GM12878 (cell line): ENCODE measurements around the gene C1orf74. TPM values are rescaled to one million over a fixed set of nuclear protein-coding genes. Genes with fewer than 3 reads are reported as not detected.

Experiments used
- ATAC-seq: fragments of 200-7000 bp; cut with Tn5 transposase; 3 replicates; pipeline ENCODE4 v1.9.1; 2020; ENCODE audit warnings: mild to moderate bottlenecking, moderate library complexity
- BruUV-seq: library from RNA; stranded (reverse); fragments of 400-500 nt; replicated peaks from 2 replicates; lab custom pipeline; 2021; lab: Mats Ljungman, UMichigan
- CTCF ChIA-PET: fragments of 300-600 bp; sonication (Branson Sonifier 250); formaldehyde crosslinking; extraction: SDS; loops from one replicate; lab custom pipeline; 2021; ENCODE audit warnings: inconsistent platforms; lab: Yijun Ruan, JAX
- POLR2A ChIA-PET: fragments of 350-600 bp; formaldehyde crosslinking; extraction: SDS; loops from one replicate; lab custom pipeline; 2021; ENCODE audit warnings: inconsistent platforms; lab: Charles Lee
- RAD21 ChIA-PET: fragments of 300-600 bp; sonication (Branson Sonifier 250); formaldehyde crosslinking; loops from one replicate; lab custom pipeline; 2023; ENCODE audit warnings: antibody characterized with exemption; ENCODE audit not compliant: unreplicated experiment; lab: Charles Lee
- SMC1A ChIA-PET: fragments of 300-600 bp; sonication (Branson Sonifier 250); formaldehyde crosslinking; loops from one replicate; lab custom pipeline; 2023; ENCODE audit not compliant: unreplicated experiment, uncharacterized antibody; lab: Charles Lee
- DNase-seq: peaks from one replicate; pipeline ENCODE4 v3.0.0-alpha.2; 2011; ENCODE audit warnings: low read depth, low spot score
- FAIRE-seq: peaks from 3 replicates; lab custom pipeline; 2011; peaks lifted over from hg19 to GRCh38; lab: Jason Lieb, UNC
- H2AFZ ChIP-seq: 2 replicates; pipeline ENCODE4 v1.6.0; 2011; ENCODE audit warnings: low read depth, low read length, control low read depth; ENCODE audit not compliant: control insufficient read depth
- H3K27ac ChIP-seq: 2 replicates; pipeline ENCODE4 v1.5.1; 2011; ENCODE audit warnings: control low read depth; ENCODE audit not compliant: control insufficient read depth, insufficient read depth
- H3K27me3 ChIP-seq, 2 experiments: replicated peaks in 1 of 2; 2 replicates each; pipeline versions ENCODE4 v1.6.0 to v1.6.1; 2011; ENCODE audit warnings: low read length in 1 of 2; ENCODE audit not compliant: control insufficient read depth in 2 of 2, insufficient read depth in 2 of 2
- H3K36me3 ChIP-seq, 2 experiments: 2 replicates each; pipeline ENCODE4 v1.5.1; 2011; ENCODE audit warnings: low read length in 1 of 2; ENCODE audit not compliant: control insufficient read depth in 2 of 2, insufficient read depth in 2 of 2
- H3K4me1 ChIP-seq: 2 replicates; pipeline ENCODE4 v1.6.1; 2011; ENCODE audit warnings: mild to moderate bottlenecking, low read length, moderate library complexity, mixed read lengths; ENCODE audit not compliant: control insufficient read depth, insufficient read depth
- H3K4me2 ChIP-seq: 2 replicates; pipeline ENCODE4 v1.6.0; 2011; ENCODE audit warnings: control low read depth; ENCODE audit not compliant: control insufficient read depth, insufficient read depth
- H3K4me3 ChIP-seq: fragments of 200-600 bp; sonication (generic); 2 replicates; pipeline ENCODE4 v1.5.1; 2016
- H3K79me2 ChIP-seq: 2 replicates; pipeline ENCODE4 v1.6.0; 2011; ENCODE audit warnings: low read length; ENCODE audit not compliant: control insufficient read depth, insufficient read depth
- H3K9ac ChIP-seq: 2 replicates; pipeline ENCODE4 v1.8.0; 2011; ENCODE audit warnings: low read length, control low read depth, mixed read lengths; ENCODE audit not compliant: control insufficient read depth, insufficient read depth
- H3K9me3 ChIP-seq: replicated peaks from 3 replicates; pipeline ENCODE4 v1.5.1; 2011; ENCODE audit warnings: mild to moderate bottlenecking, low read length; ENCODE audit not compliant: control insufficient read depth, insufficient read depth
- H4K20me1 ChIP-seq: 2 replicates; pipeline ENCODE4 v1.6.0; 2011; ENCODE audit not compliant: control insufficient read depth, insufficient read depth
- CBFB ChIP-seq: IDR thresholded peaks from 2 replicates; pipeline ENCODE4 v1.6.1; 2016; ENCODE audit warnings: antibody characterized with exemption, low read depth
- EGR1 ChIP-seq, 2 experiments: IDR thresholded peaks; 1 replicate in 1 of 2; 2 replicates in 1 of 2; pipeline ENCODE4 v1.6.1; 2011 to 2012; ENCODE audit warnings: low read depth in 2 of 2, low read length in 2 of 2, borderline replicate concordance in 1 of 2, mild to moderate bottlenecking in 1 of 2, moderate library complexity in 1 of 2
- EZH2 ChIP-seq: IDR thresholded peaks from 2 replicates; pipeline ENCODE4 v1.6.1; 2012; ENCODE audit warnings: low read depth, mild to moderate bottlenecking, control low read depth, inconsistent platforms, low read length, borderline replicate concordance; ENCODE audit not compliant: control insufficient read depth
- RB1 ChIP-seq: fragments of 450-650 bp; formaldehyde crosslinking; IDR thresholded peaks from 2 replicates; pipeline ENCODE4 v1.6.1; 2017; ENCODE audit warnings: mild to moderate bottlenecking, borderline replicate concordance
- SPI1 ChIP-seq: IDR thresholded peaks from 2 replicates; pipeline ENCODE4 v1.6.1; 2011; ENCODE audit warnings: low read depth, mild to moderate bottlenecking, low read length, moderate library complexity, borderline replicate concordance; ENCODE audit not compliant: insufficient read depth
- TAF1 ChIP-seq: IDR thresholded peaks from 2 replicates; pipeline ENCODE4 v1.6.1; 2011; ENCODE audit warnings: mild to moderate bottlenecking, low read depth, low read length, borderline replicate concordance
- WGBS: methylation state at CpG from one replicate; pipeline ENCODE4 v1.1.6; 2016; ENCODE audit warnings: low lambda C conversion rate; ENCODE audit not compliant: insufficient replicate concordance, insufficient coverage; ENCODE audit errors: missing lambda C conversion rate; 5-methylcytosine and 5-hydroxymethylcytosine counted together
- in situ Hi-C: fragments of 300-500 bp; cut with MboI; formaldehyde crosslinking; loops from 9 replicates; pipeline ENCODE4 v1.14.3; 2018; ENCODE audit warnings: mixed read lengths
- intact Hi-C: fragments of 100-400 bp; cut with micrococcal nuclease; formaldehyde crosslinking; loops from one replicate; pipeline ENCODE4 v1.14.2; 2022; ENCODE audit not compliant: unreplicated experiment
- polyA plus RNA-seq, 11 experiments: library from polyadenylated mRNA; depleted of rRNA in 4 of 11; unstranded in 6 of 11; stranded (reverse) in 5 of 11; fragments of >200 nt; fragmentation: Nextera tagmentation in 4 of 11; fragmentation: Illumina TruSeq in 1 of 11; extraction: Ambion mirVana in 4 of 11; extraction: Trizol in 1 of 11; gene quantifications; 1 replicate in 1 of 11; 2 replicates in 10 of 11; pipeline versions ENCODE4 v1.2.1 to v1.2.3, GENCODE V29; 2011 to 2016; ENCODE audit warnings: inconsistent platforms in 2 of 11, missing spikeins in 2 of 11, low read depth in 1 of 11
- total RNA-seq, 4 experiments: library from RNA; depleted of rRNA in 3 of 4; stranded (reverse); fragments of >200 nt in 3 of 4; fragmentation: Illumina TruSeq in 1 of 4; extraction: Trizol in 1 of 4; gene quantifications; 2 replicates each; pipeline versions ENCODE4 v1.2.1 to v1.2.3, GENCODE V29; 2013 to 2021
- TF ChIP-seq, protein P1 (sequence below): fragments of 450-650 bp; IDR thresholded peaks from 2 replicates; pipeline ENCODE4 v1.6.1; 2017; ENCODE audit warnings: mild to moderate bottlenecking, moderate library complexity
- TF ChIP-seq, protein P2 (sequence below): fragments of 450-650 bp; IDR thresholded peaks from 2 replicates; pipeline ENCODE4 v1.6.1; 2017; ENCODE audit warnings: low read depth, mild to moderate bottlenecking, moderate library complexity

C1orf74 gene
- total and polyA plus RNA-seq, 10 of the 15 experiments (the other 5 are each of a cell fraction or from before 2014, with no cell fraction given), result 3.1 to 5.5 (median 3.6) TPM

DNA sequence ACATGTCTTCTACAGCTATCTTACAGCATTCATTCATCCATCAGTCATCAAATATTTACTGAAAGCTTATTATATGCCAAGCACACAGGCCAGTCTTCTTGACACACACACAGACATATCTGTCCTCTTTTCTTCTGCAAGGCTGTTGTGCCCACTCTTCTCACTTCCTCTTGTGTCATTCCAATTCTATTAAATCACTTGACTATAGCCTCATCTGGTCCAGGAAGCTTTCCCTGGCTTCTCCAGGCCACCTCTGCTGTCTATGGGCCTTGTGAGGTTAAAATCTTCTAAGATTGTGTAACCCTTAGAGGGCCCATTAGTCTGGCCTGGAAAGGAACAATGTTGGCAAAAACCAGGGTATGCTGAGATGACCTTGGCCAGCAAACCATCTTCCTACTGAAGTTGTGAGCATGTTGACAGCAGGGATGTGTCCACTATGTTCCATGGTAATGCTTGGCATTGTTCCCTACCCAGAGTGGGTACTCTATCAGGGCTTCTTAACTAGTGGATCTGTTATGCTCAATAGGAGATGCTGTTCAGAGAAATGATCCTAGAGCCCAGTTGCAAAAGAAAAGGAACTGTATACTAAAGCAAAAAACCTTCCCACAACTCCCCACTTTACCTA lies 23.2 kb downstream of the C1orf74 start:
- ATAC-seq, result no peak
- no peaks in the 10 kb centered on the region for H4K20me1 ChIP-seq
- CTCF ChIA-PET, result interaction anchor here (0.9 to 2.9 kb wide), 6 partner anchors 8 to 62 kb away, joined by 3 to 13 read pairs (median 6); no protein-coding TSS in a partner anchor
- no peak for FAIRE-seq
- no peaks in the 10 kb centered on the region for H3K9me3 ChIP-seq
- DNase-seq, result no peak
- no TSS peak for BruUV-seq
- in situ Hi-C loops, result no loop called here
- H3K36me3 ChIP-seq, result peaks cover 12 to 20% of the 10 kb centered on the region in 2 experiments; a peak in 3 of 4 replicates
- peaks cover 24% of the 10 kb centered on the region for H3K79me2 ChIP-seq
- H3K9ac ChIP-seq, result no peak overlapping the region
- peaks cover 21% of the 10 kb centered on the region for H3K4me1 ChIP-seq
- intact Hi-C loops, result no loop called here
- H3K27me3 ChIP-seq, result no peaks in the 10 kb centered on the region
- peak; percentile 49; the same call in 1 of the 2 replicates for TF ChIP-seq SPI1
- no peak for TF ChIP-seq EZH2
- TF ChIP-seq, all 136 proteins: peak for 1
- no peak overlapping the region for H2AFZ ChIP-seq
- RAD21 ChIA-PET, result interaction anchor here (1.0 kb wide), 1 partner anchor 86 kb away, joined by 3 read pairs; the partner anchor contains the start of gene G0S2
- H3K4me3 ChIP-seq, result no peak overlapping the region
- SMC1A ChIA-PET, result interaction anchor here (0.7 to 13.9 kb wide), 10 partner anchors 7 to 62 kb away, joined by 3 to 282 read pairs (median 5); no protein-coding TSS in a partner anchor
- no peak overlapping the region for H3K4me2 ChIP-seq
- POLR2A ChIA-PET, result interaction anchor here (1.7 kb wide), 1 partner anchor 23 kb away, joined by 4 read pairs; the partner anchor contains the start of gene C1orf74
- H3K27ac ChIP-seq, result no peak overlapping the region

DNA sequence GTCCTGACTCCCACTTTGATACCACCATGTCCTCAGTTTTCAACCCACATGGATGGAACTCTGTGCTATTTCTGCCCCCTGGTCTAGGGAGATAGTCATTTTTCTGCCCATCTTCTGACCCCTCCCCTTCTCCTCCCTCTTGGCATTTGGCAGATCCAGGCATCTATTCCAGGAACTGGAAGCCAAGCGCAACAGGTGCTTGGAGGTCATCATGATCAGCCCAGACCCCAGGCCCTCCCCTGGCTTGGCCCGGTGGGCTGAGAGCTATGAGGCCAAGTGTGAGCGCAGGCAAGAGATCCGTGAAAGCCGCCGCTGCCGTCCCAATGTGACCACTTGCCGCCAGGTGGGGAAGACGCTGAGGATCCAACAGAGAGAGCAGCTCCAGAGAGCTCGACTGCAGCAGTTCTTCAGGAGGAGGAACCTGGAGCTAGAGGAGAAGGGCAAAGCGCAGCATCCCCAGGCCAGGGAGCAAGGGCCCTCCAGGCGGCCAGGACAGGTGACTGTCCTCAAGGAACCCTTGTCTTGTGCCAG lies 24.5 kb downstream of the C1orf74 start:
- POLR2A ChIA-PET, result interaction anchor here (0.9 to 9.1 kb wide), 2 partner anchors 8 to 15 kb away, joined by 3 to 107 read pairs; no protein-coding TSS in a partner anchor
- Histone ChIP-seq H3K79me2 (peaks cover 25% of the 10 kb centered on the region), H3K9me3 (no peaks in the 10 kb centered on the region), H3K27ac (no peak overlapping the region), H2AFZ (no peak overlapping the region), H3K4me3 (no peak overlapping the region), H3K9ac (no peak overlapping the region), H3K4me1 (peaks cover 30% of the 10 kb centered on the region), H4K20me1 (no peaks in the 10 kb centered on the region), H3K36me3 (peaks cover 12 to 20% of the 10 kb centered on the region in 2 experiments; a peak in 3 of 4 replicates), H3K4me2 (0 out of 2 replicates have a peak overlapping the region, but pooled peaks have one; percentile 10), H3K27me3 (no peaks in the 10 kb centered on the region)
- DNase-seq, result no peak
- RAD21 ChIA-PET, result interaction anchor here (1.0 to 12.6 kb wide), 6 partner anchors 8 to 84 kb away, joined by 3 to 188 read pairs (median 3); partner anchors contain the start of gene G0S2
- WGBS, result 96% methylated on average over 12 of the region's 12 CpGs
- FAIRE-seq, result no peak
- SMC1A ChIA-PET, result interaction anchor here (1.0 to 13.9 kb wide), 6 partner anchors 8 to 64 kb away, joined by 5 to 282 read pairs (median 10); no protein-coding TSS in a partner anchor
- intact Hi-C loops (loop anchor here (10.0 kb wide), 1 partner anchor 575 kb away; no protein-coding TSS in a partner anchor), in situ Hi-C loops (no loop called here)
- ATAC-seq, result no peak
- CTCF ChIA-PET, result interaction anchor here (0.7 to 2.9 kb wide), 6 partner anchors 9 to 64 kb away, joined by 3 to 13 read pairs (median 6); no protein-coding TSS in a partner anchor
- no TSS peak for BruUV-seq
- TF ChIP-seq RB1 (no peak), TAF1 (no peak), EGR1 (IDR thresholded peaks at IDR 0.05; ENCODE audit: borderline replicate concordance in 1 of 2, low read depth in 2 of 2, low read length in 2 of 2) (no peak), CBFB (no peak)
- TF ChIP-seq, protein P1, sequence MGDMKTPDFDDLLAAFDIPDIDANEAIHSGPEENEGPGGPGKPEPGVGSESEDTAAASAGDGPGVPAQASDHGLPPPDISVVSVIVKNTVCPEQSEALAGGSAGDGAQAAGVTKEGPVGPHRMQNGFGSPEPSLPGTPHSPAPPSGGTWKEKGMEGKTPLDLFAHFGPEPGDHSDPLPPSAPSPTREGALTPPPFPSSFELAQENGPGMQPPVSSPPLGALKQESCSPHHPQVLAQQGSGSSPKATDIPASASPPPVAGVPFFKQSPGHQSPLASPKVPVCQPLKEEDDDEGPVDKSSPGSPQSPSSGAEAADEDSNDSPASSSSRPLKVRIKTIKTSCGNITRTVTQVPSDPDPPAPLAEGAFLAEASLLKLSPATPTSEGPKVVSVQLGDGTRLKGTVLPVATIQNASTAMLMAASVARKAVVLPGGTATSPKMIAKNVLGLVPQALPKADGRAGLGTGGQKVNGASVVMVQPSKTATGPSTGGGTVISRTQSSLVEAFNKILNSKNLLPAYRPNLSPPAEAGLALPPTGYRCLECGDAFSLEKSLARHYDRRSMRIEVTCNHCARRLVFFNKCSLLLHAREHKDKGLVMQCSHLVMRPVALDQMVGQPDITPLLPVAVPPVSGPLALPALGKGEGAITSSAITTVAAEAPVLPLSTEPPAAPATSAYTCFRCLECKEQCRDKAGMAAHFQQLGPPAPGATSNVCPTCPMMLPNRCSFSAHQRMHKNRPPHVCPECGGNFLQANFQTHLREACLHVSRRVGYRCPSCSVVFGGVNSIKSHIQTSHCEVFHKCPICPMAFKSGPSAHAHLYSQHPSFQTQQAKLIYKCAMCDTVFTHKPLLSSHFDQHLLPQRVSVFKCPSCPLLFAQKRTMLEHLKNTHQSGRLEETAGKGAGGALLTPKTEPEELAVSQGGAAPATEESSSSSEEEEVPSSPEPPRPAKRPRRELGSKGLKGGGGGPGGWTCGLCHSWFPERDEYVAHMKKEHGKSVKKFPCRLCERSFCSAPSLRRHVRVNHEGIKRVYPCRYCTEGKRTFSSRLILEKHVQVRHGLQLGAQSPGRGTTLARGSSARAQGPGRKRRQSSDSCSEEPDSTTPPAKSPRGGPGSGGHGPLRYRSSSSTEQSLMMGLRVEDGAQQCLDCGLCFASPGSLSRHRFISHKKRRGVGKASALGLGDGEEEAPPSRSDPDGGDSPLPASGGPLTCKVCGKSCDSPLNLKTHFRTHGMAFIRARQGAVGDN, result no peak
- TF ChIP-seq, protein P2, sequence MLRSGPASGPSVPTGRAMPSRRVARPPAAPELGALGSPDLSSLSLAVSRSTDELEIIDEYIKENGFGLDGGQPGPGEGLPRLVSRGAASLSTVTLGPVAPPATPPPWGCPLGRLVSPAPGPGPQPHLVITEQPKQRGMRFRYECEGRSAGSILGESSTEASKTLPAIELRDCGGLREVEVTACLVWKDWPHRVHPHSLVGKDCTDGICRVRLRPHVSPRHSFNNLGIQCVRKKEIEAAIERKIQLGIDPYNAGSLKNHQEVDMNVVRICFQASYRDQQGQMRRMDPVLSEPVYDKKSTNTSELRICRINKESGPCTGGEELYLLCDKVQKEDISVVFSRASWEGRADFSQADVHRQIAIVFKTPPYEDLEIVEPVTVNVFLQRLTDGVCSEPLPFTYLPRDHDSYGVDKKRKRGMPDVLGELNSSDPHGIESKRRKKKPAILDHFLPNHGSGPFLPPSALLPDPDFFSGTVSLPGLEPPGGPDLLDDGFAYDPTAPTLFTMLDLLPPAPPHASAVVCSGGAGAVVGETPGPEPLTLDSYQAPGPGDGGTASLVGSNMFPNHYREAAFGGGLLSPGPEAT, result no peak
